HG03460 (cell line): ENCODE data around the gene TAF6.

Source experiments
- ATAC-seq: cut with Tn5 transposase; IDR thresholded peaks from one replicate; pipeline ENCODE4 v1.9.1; 2021; ENCODE audit not compliant: unreplicated experiment

Gene TAF6

GRCh38 chr7:100098913-100099312 lies 20.2 kb downstream of the TAF6 start:
- no peak for ATAC-seq

GRCh38 chr7:100095704-100096103 lies 23.5 kb downstream of the TAF6 start:
- ATAC-seq: no peak

- ATAC-seq: no peak
Observed at GRCh38 chr7:100095289-100095688, 23.9 kb downstream of the TAF6 start.

GRCh38 chr7:100093925-100094486 lies 25.2 kb downstream of the TAF6 start:
- no peak for ATAC-seq

GRCh38 chr7:100093498-100093897 lies 25.7 kb downstream of the TAF6 start:
- no peak for ATAC-seq

- no peak for ATAC-seq
Observed at GRCh38 chr7:100093054-100093453, 26.1 kb downstream of the TAF6 start.

GRCh38 chr7:100091411-100092181 lies 27.6 kb downstream of the TAF6 start:
- ATAC-seq: no peak

- ATAC-seq: no peak
Observed at GRCh38 chr7:100090527-100091410, 28.4 kb downstream of the TAF6 start.

- ATAC-seq: no peak
Observed at GRCh38 chr7:100089458-100090196, 29.5 kb downstream of the TAF6 start.

- no peak for ATAC-seq
Observed at GRCh38 chr7:100088621-100089457, 30.3 kb downstream of the TAF6 start, which contains the start of gene COPS6. Gene COPS6 (plus strand): TSS chr7:100088969. CDS start chr7:100088991, 22 bp downstream.

- no peak for ATAC-seq
Observed at GRCh38 chr7:100088095-100088620, 31.0 kb downstream of the TAF6 start.

GRCh38 chr7:100087055-100087750 lies 32.0 kb downstream of the TAF6 start:
- no peak for ATAC-seq

- no peak for ATAC-seq
Observed at GRCh38 chr7:100085515-100085914, 33.6 kb downstream of the TAF6 start.

- ATAC-seq: no peak
Observed at GRCh38 chr7:100082978-100083377, 36.2 kb downstream of the TAF6 start.

- peak; percentile 88 for ATAC-seq
Observed at GRCh38 chr7:100081535-100082102, 37.5 kb downstream of the TAF6 start, which contains the start of gene ZNF3. Gene ZNF3 (minus strand): TSS chr7:100081723. CDS start chr7:100077357, 4,366 bp downstream.

GRCh38 chr7:100080907-100081534 lies 38.1 kb downstream of the TAF6 start:
- ATAC-seq: no peak

- ATAC-seq: no peak
Observed at GRCh38 chr7:100079024-100079560, 40.1 kb downstream of the TAF6 start.

GRCh38 chr7:100077205-100077604 lies 42.0 kb downstream of the TAF6 start:
- no peak for ATAC-seq
